Skeletal muscle satellite cell (primary cell): Measurements from ENCODE around the gene ENDOU. TPM values are rescaled to one million over a fixed set of nuclear protein-coding genes. Genes with fewer than 3 reads are reported as not detected.

Experiments
- H3K27me3 ChIP-seq: 2 replicates; pipeline ENCODE4 v1.7.0; 2013; ENCODE audit warnings: low read length; ENCODE audit not compliant: control insufficient read depth, insufficient read depth
- H3K36me3 ChIP-seq: 2 replicates; pipeline ENCODE4 v1.7.0; 2013; ENCODE audit warnings: mild to moderate bottlenecking, control low read depth, low read length; ENCODE audit not compliant: insufficient read depth
- H3K4me1 ChIP-seq: 2 replicates; pipeline ENCODE4 v1.7.0; 2013; ENCODE audit warnings: low read length; ENCODE audit not compliant: control insufficient read depth, insufficient read depth
- H3K4me2 ChIP-seq: 2 replicates; pipeline ENCODE4 v1.7.0; 2013; ENCODE audit warnings: mild to moderate bottlenecking, low read length
- H3K4me3 ChIP-seq: 2 replicates; pipeline ENCODE4 v1.7.0; 2013; ENCODE audit warnings: low read length
- H3K9ac ChIP-seq: 2 replicates; pipeline ENCODE4 v1.7.0; 2013; ENCODE audit warnings: mild to moderate bottlenecking, low read depth, low read length, moderate library complexity
- H3K9me3 ChIP-seq: replicated peaks from 2 replicates; pipeline ENCODE4 v1.7.0; 2013; ENCODE audit warnings: mild to moderate bottlenecking, control low read depth, low read length
- total RNA-seq: library from RNA; depleted of rRNA; stranded (reverse); fragments of >200 nt; gene quantifications from 2 replicates; pipeline ENCODE4 v1.2.3, GENCODE V29; 2012; rRNA removed

The ENDOU gene, protein sequence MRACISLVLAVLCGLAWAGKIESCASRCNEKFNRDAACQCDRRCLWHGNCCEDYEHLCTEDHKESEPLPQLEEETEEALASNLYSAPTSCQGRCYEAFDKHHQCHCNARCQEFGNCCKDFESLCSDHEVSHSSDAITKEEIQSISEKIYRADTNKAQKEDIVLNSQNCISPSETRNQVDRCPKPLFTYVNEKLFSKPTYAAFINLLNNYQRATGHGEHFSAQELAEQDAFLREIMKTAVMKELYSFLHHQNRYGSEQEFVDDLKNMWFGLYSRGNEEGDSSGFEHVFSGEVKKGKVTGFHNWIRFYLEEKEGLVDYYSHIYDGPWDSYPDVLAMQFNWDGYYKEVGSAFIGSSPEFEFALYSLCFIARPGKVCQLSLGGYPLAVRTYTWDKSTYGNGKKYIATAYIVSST
- 0.22 and 0.25 TPM in 2 replicates for total RNA-seq

DNA sequence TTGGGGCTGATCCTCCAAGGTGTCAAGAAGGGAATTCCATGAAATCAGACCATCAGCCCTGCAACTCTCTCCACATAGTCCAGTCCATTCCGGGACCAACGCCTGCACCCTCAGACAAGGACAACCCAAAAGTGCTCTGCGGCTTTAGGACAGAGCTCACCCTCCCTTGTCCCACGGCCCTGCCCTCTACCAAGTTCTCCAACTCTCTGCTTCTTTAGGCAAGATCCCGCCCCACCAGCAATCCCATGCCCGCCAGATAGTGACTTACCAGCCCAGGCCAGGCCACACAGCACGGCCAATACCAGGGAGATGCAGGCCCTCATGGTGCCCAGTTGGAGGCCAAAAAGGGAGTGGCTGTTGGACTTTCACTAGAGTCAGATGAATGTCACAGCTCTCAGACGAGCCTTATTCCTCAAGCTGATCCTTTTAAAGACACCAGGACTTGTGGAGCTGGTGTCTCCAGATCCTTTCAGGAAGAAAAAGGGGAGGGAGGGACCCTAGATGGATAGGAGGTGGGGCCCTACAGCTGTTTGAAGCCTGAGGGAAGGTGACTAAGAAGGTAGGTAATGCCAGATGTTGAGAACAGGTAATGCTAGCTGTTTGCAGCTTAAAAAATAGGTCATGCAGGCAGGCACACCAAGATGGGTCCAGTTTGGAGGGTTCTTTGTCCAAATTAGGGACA is at the start of gene ENDOU:
ENDOU (minus strand) TSS at position 400 of the 682 bp plus-strand sequence; CDS start at position 323, 77 bp downstream.
- Histone ChIP-seq H3K36me3 (no peaks in the 10 kb centered on the region), H3K27me3 (no peaks in the 10 kb centered on the region), H3K4me1 (peaks cover 27% of the 10 kb centered on the region), H3K9ac (no peak within 1 kb of the TSS), H3K4me3 (no peak within 1 kb of the TSS), H3K9me3 (no peaks in the 10 kb centered on the region), H3K4me2 (peak within 1 kb of the TSS; percentile 34)

DNA sequence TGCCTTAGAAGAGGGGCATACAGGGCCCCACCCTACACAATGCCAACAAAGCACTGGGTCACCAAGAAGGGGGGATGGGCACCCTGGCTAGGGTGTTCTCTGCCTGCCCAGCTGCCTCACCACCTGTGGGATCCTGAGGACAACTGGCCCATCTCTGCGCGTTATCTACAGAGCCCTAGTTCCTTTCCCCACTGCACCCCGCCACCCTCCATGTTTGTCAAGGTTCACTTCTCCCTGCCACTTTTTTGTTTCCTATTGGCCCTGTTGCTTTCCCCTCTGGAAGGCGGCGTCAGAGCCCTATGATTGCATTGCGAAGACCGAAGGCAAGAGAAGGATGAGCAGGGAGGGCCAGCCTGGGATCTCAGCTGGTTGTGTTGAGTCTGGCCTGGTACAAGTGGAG is 49.4 kb upstream of the ENDOU start:
- Histone ChIP-seq H3K4me1 (peaks cover 57% of the 10 kb centered on the region), H3K9ac (no peak overlapping the region), H3K27me3 (no peaks in the 10 kb centered on the region), H3K36me3 (no peaks in the 10 kb centered on the region), H3K4me2 (no peak overlapping the region), H3K4me3 (no peak overlapping the region), H3K9me3 (no peaks in the 10 kb centered on the region)

DNA sequence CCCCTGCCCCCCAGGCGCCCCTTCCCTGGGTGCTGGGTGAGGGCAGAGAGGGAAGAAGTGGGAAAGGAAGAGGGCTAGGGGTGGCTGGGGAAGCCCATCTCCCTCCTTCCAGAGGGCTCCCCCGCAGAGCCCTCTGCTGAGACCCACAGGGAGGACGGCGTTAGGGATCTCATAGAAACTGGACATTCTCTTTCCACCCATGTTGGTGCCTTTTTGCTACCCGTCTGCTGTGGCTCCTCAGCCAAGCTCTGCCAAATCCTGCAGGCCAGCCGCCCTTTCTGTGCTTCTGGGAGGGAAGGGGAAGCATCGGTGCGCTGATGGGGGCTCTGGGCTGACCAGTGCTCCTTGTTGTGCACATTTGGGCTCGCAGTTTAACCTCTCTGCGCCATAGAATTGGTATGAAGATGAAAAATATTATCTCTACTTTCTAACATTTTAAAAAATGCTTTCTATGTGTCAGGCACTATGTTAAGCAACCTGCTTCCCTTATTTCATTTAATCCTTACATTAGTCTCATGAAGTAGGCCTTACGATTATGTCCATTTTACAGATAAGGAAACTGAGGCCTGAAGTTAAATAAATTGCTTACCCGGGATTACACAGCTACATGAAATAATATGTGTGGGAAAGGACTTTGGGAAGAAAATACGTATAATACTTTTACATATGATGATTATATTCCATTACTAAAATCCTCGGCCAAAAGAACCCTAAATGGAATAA is 48.7 kb upstream of the ENDOU start:
- Histone ChIP-seq H3K4me3 (peak overlapping the region; percentile 83), H3K27me3 (no peaks in the 10 kb centered on the region), H3K4me1 (peaks cover 57% of the 10 kb centered on the region), H3K4me2 (peak overlapping the region; percentile 93), H3K9me3 (no peaks in the 10 kb centered on the region), H3K9ac (peak overlapping the region; percentile 76), H3K36me3 (no peaks in the 10 kb centered on the region)

DNA sequence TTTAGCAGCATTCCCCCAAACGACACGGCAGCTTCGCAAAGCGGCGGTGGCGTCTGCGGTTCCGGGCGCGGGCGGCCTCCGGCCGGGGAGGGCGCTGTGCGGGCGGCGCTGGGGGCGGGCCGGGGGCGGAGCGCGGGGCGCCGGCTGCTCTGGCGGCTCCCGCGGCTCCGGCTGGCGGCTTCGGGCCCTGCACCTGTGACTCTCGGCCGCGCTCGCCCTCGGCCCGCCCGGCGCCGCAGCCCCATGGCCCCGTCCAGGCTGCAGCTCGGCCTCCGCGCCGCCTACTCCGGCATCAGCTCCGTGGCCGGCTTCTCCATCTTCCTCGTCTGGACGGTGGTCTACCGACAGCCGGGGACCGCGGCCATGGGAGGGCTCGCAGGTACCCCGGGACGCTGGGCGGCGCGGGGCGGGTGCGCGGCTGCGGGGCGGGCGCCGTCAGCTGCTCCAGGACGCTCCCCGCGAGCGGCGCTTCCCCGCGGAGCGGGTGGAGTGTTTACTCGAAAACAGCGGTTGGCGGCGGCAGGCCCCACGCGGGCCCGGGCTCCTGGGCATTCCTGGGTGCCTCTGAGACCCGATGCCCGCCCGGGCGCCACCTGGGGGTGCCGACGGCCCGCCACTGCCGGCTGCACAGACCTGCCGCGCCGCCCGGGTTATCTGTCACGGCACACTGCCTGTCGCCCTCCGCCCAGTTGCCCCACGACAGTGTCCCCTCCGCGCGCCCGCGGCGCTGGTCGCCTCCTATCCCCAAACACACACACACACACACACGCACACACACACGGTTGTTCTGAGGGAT is 48.0 kb upstream of the ENDOU start, which contains the start of gene SLC48A1:
SLC48A1 (plus strand) TSS at position 177 of the 796 bp plus-strand sequence; CDS start at position 244, 67 bp downstream.
- H3K4me1 ChIP-seq: peaks cover 56% of the 10 kb centered on the region
- H3K36me3 ChIP-seq: no peaks in the 10 kb centered on the region
- no peaks in the 10 kb centered on the region for H3K9me3 ChIP-seq
- no peaks in the 10 kb centered on the region for H3K27me3 ChIP-seq
- H3K4me3 ChIP-seq: peak within 1 kb of the TSS; percentile 83
- peak within 1 kb of the TSS; percentile 76 for H3K9ac ChIP-seq
- H3K4me2 ChIP-seq: peak within 1 kb of the TSS; percentile 93

DNA sequence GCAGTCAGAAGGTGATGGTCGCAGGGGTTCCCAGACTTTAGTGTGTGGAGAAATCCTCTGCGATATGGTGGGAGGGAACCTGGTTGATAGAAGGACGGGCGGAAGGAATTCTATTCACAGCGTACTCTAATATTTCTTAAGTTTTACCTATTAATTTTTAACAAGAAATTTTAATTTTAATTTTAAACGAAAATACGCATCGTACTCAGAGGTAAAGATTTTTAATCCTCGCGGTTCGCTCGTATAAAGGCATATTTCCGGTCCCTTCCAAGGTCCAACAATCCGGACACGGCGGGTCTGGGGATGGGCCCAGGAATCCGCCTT is 47.4 kb upstream of the ENDOU start:
- Histone ChIP-seq H3K27me3 (no peaks in the 10 kb centered on the region), H3K4me2 (peak overlapping the region; percentile 93), H3K9me3 (no peaks in the 10 kb centered on the region), H3K4me1 (peaks cover 53% of the 10 kb centered on the region), H3K36me3 (no peaks in the 10 kb centered on the region), H3K9ac (peak overlapping the region; percentile 76), H3K4me3 (peak overlapping the region; percentile 83)

DNA sequence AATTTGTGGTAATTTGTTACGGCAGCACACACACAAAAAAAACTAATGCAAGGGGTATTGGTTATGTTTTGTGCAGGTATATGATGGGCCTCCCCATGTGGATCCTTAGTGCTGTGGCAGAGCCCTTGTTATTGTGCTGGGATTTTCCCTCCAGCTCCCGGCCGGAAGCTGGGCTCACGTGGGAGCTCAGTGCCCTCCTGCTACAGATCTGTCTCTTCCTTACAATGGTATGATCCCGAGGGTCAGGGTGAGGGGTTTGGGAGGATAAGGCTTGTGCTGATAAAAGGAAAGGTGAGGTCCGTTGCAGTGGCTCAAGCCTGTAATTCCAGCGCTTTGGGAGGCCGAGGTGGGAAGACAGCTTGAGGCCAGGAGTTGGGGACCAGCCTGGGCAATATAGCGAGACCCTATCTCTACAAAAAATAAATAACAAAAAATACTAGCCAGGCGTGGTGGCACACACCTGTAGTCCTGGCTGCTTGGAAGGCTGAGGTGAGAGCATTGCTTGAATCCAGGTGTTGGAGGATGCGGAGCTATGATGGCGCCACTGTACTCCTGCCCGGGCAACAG is 46.9 kb upstream of the ENDOU start:
- no peaks in the 10 kb centered on the region for H3K27me3 ChIP-seq
- H3K4me3 ChIP-seq: no peak overlapping the region
- H3K9me3 ChIP-seq: no peaks in the 10 kb centered on the region
- H3K9ac ChIP-seq: no peak overlapping the region
- H3K4me1 ChIP-seq: peaks cover 52% of the 10 kb centered on the region
- no peaks in the 10 kb centered on the region for H3K36me3 ChIP-seq
- H3K4me2 ChIP-seq: peak overlapping the region; percentile 93

DNA sequence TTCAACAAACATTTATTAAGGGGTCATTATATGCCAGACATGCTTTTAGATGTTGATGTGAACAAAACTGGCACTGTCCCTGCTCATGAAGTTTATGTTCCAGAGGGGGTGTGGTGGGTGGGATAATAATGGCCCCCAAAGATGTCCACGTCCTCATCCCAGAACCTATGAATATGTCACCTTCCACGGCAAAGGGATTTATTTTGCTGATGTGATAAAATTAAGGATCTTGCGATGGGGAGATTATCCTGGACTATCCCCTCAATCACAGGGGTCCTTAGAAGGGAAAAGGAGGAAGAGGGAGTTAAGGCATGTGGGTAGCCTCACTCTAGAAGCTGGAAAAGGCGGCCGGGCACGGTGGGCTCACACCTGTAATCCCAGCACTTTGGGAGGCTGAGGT is 46.0 kb upstream of the ENDOU start:
- H3K4me3 ChIP-seq: no peak overlapping the region
- H3K9ac ChIP-seq: no peak overlapping the region
- no peaks in the 10 kb centered on the region for H3K36me3 ChIP-seq
- H3K9me3 ChIP-seq: no peaks in the 10 kb centered on the region
- no peak overlapping the region for H3K4me2 ChIP-seq
- peaks cover 44% of the 10 kb centered on the region for H3K4me1 ChIP-seq
- no peaks in the 10 kb centered on the region for H3K27me3 ChIP-seq

DNA sequence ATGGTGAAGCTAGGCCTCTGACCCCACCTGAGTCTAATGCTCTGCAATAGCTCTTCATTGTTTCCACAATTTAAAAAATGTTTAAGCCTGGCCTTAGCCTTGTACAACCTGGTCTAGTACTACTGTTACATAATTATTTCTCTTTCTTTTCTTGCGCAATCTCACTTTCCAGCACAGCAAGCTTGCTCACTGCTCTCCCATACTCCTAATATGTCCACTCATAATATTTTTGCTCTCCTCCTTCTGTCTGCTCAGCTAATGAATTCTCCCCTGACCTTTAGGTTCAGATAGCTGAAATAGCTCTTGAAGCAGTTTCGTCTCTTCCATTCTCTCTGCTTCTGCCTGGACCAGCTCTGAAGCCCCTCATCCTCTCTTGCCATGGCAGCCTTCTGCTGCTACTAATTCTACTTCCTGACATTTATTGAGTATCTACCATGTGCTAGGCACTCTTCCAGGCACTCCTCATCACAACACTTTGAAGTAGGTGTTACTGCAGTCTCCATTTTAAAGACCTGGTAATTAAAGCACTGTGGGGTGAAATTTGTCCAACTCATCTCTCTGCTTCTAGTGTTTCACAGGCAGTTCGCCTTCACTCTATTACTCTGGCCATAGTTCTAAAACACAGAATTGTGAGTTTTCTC is 44.9 kb upstream of the ENDOU start:
- H3K27me3 ChIP-seq: no peaks in the 10 kb centered on the region
- peaks cover 33% of the 10 kb centered on the region for H3K4me1 ChIP-seq
- H3K4me3 ChIP-seq: no peak overlapping the region
- H3K9ac ChIP-seq: no peak overlapping the region
- no peaks in the 10 kb centered on the region for H3K9me3 ChIP-seq
- no peak overlapping the region for H3K4me2 ChIP-seq
- no peaks in the 10 kb centered on the region for H3K36me3 ChIP-seq

DNA sequence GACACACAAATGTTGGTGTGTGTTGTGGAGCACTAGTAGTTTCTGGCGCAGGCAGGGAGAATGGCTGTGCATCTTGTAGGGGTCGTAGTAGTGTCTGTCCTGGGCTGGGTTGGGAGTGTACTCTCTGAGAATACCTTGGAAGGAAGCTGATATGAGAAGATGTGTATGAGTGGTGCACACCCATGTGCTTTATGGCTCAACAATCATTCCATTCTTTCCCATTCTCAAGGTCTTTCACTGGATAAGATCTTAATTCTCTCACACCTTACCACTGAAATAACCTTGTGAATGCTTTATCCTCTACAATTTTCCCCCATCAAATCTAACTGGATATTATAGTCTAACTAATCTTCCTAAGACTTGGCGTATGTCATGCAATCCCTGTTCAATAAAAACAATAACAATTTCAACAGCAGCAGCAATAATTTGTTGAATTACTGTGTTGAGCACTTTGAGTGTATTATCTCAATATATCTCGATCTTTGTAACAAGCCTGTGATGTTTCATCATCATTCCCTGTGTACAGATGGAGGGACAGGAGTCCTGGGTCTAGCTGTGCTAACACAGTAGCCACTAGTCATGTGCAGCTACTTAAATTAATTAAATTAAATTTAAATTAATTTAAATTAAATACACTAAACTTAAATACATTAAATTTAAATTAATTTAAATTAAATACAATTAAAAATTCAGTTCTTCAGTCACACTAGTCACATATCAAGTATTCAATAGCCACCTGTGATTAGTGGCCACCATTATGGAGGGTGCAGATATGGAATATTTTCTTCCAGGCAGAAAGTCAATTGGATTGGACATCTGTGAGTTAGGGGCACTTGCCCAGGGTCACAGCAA is 44.2 kb upstream of the ENDOU start:
- Histone ChIP-seq H3K4me1 (peaks cover 25% of the 10 kb centered on the region), H3K4me3 (no peak overlapping the region), H3K4me2 (no peak overlapping the region), H3K9me3 (no peaks in the 10 kb centered on the region), H3K27me3 (no peaks in the 10 kb centered on the region), H3K36me3 (no peaks in the 10 kb centered on the region), H3K9ac (no peak overlapping the region)

DNA sequence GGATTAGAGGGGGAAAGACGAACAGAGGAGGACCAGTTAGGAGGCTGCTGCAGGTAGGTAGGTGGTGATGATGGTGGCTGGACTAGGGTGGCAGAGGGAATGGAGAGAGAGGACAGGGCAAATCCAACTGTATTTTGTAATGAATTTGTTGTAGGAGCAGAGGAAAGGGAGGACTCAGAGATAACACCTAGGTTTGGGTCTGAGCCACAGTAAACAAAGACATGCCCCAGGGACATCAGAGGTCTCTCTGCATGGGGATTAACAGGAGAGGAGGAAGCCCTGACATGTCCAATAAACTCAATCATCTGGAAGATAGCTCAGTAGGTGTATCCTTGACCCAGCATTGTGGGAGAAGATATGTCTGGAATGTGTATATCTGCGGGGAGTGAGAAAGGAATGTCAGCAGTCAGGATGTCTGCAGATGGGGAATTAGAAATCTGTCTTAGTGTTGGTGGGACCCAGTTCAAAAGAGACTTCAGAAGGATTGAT is 43.1 kb upstream of the ENDOU start:
- H3K9me3 ChIP-seq: no peaks in the 10 kb centered on the region
- peaks cover 19% of the 10 kb centered on the region for H3K4me1 ChIP-seq
- H3K4me2 ChIP-seq: no peak overlapping the region
- no peak overlapping the region for H3K4me3 ChIP-seq
- no peak overlapping the region for H3K9ac ChIP-seq
- no peaks in the 10 kb centered on the region for H3K27me3 ChIP-seq
- no peaks in the 10 kb centered on the region for H3K36me3 ChIP-seq
